ENCODE data around the gene SMIM14. TPM values are rescaled to one million over a fixed set of nuclear protein-coding genes. Genes with fewer than 3 reads are reported as not detected.
"Not testable (repeated sequence)": the region's sequence is repeated elsewhere in the genome, so short reads cannot be mapped to it uniquely, and the experiment has no call there.

Gene SMIM14
- total RNA-seq, 1 experiment from 2014 or later: 64.1 TPM

DNA sequence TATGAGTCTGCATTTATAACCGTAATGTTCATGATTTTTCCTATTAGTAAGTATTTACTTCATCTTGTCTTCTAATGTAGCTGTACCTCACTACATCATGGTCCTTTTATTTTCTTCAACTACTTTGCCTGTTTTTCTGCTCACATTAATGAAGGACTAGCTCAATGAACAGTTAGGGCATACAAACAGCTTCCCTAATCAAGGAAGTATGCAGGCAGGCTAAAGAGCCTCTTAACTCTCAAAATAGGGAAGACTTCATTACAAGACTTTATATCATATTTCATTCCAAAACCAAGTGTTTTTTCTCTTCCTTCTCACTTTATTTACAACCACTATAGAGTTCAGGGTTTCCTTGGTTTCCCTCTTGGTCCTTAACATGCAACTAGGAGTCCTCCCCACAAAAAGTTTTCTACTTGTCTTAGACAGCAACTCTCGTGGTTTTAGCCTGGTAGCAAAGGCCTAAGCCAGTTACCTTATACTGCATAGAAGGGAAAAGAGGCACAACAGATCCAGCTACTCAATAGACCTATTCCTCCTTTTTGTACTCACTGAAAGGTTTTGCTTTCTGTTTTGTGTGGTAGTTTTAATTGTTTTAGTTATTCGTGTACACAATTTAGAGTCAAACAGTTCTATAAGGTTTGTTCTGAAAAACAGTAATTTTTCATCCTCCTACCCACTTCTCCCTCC lies 40.8 kb downstream of the SMIM14 start:
- DNase-seq (ENCODE audit: low spot score): no peak

DNA sequence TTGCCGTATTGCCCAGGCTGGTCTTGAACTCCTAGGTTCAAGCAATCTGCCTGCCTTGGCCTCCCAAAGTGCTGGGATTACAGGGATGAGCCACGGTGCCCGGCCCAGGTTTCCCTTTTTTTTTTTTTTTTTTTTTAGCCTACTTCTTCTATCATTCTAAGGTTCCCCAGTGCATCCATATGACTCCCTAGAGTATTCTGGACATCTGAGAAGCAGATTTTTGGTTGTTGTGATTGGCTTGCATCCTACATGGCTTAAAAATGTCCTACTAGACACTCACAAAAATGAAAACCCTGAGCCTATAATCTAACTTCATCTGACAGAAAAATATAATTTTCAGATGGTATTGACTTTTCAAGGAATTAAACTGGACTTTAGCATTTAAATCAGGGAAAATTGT lies 41.7 kb downstream of the SMIM14 start:
- no peak for DNase-seq (ENCODE audit: low spot score)

DNA sequence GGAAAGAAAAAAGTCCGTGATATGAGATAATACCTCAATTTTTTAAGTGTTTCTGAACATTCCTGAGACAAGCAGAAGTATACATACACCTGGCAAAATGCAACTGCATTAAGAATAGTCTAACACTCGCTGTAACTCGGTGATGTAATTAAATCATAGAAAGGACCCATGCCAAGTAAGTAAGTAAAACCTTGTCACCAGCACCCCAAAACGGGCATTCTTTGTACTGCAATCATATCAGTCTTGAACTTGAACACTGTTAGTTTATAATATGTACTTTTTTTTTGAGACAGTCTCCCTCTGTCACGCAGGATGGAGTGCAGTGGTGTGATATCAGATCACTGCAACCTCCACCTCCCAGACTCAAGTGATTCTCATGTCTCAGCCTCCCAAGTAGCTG lies 47.4 kb downstream of the SMIM14 start:
- DNase-seq (ENCODE audit: low spot score): no peak

DNA sequence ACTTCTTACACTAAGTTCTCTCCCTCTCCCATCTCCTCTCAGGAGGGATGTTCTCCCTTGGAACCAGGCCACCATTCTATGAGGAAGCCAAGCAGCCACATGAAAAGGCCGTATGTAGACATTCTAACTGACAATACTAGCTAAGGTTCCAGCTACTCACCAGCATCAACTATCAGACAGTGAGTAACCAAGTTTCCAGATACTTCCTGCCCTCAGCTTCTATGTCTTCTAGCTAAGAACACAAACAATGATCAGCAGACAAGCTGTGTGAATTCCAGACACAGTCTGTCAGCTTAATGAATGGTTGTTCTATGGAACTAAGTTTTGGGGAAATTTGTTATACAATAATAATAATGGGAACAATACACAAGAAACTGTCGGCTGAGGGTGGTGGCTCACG lies 50.8 kb downstream of the SMIM14 start:
- no peak for DNase-seq (ENCODE audit: low spot score)

DNA sequence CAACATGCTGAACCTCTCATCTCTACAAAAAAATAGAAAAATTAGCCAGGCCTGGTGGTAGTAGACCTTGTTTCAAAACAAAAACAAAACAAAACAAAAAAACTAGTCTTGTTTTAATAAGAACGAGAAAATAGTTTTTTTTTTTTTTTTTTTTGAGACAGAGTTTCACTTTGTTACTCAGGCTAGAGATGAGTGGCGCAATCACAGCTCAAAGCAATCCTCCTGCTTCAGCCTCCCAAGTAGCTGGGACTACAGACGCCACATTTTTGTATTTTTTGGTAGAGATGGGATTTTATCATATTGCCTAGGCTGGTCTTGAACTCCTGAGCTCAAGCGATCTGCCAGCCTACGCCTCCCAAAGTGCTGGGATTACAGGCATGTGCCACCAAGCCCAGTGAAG lies 63.7 kb downstream of the SMIM14 start:
- no peak for DNase-seq (ENCODE audit: low spot score)

DNA sequence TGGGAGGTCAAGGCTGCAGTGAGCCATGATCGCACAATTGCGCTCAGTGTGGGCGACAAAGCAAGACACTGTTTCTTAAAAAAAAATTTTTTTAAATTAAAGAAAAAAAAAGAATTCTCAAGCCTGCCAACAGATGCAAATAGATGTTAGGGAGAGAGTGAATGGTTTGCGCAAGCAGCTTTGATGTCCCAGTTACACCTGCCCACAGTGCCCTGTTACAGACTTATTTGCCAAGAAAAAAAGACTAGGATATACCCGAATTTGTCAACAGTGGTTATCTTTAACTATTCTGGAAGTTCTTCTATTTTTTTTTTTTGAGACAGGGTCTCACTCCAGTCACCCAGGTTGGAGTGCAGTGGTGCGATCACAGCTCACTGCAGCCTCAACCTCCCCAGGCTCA lies 67.2 kb downstream of the SMIM14 start:
- no peak for DNase-seq (ENCODE audit: low spot score)

DNA sequence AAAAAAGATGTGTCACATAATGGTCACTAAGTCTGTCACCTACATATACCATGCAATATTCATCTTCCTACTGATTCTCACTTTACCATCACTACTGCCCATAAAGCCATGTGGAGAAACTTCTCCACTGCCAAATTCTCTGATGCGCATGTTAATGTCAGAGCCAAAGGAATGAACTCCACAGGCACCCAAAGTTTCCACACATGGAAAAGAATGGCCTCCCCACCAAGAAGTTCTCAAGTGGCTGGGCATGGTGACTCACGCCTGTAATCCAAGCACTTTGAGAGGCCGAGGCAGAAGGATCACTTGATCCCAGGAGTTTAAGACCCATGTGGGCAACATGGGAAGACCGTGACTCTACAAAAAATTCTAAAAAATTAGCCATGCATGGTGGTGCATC lies 67.6 kb downstream of the SMIM14 start:
- no peak for DNase-seq (ENCODE audit: low spot score)

DNA sequence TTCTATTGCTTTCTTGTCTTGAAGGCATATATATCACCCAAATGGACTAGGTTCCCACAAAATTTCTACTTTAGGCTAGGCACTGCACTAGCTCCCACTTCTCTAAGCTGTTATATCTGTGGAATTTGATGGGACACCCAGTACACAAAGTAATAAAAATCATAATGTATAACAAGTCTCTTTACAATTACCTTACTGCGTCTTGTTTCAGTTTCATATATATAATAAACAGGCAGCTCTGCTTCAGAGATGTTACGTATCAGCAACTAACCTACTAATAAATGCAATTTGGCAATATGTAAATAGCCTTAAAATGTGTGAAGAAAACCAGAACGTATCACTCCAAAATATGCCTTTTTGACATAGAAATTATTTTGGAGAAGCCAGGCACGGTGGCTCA lies 69.5 kb downstream of the SMIM14 start:
- DNase-seq (ENCODE audit: low spot score): no peak

DNA sequence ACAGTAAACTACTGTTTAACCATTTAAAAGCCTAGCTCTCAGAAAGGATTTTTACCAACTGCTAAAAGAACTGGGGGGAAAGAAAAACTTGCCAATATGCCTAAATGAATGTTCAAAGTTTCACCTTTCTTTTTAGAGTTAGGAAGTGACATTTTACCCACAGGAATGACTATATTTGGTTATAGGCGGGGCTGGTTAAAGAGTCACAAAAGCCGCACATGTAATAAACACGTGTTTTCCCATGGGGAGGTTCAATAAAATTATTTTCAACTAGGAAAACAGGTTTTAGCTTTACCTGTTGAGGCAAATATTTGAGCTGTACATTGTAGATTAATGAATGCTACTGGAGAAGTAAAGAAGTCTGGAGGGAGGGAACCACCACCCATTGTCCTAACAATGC lies 69.9 kb downstream of the SMIM14 start:
- DNase-seq (ENCODE audit: low spot score): no peak

DNA sequence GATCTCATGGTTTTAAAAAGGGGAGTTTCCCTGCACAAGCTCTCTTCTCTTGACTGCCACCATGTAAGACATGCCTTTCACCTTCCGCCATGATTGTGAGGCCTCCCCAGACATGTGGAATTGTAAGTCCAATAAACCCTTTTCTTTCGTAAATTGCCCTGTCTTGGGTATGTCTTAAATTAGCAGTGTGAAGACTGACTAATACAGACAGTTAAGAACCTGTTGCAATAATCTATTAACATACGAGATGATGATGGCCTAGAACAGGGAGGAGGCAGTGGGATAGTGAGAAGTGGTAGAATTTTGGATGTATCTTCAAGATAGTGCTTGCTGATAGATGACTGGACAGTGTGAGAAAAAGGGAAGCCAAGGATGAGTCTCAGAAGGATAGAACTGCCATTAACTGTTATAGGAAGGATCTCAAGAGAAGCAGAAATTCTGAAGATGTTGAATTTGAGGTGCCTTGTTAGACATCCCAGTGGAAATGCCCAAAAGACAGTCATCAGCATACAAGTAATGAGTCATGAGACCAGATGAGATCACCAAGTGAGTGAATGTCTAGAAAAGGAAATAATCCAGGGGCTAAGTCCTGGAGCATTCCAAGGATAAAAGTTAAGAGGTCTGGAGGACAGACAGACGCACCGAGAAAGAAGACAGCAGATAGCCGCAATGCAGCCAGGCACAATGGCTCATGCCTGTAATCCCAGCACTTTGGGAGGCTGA lies 72.6 kb downstream of the SMIM14 start:
- DNase-seq (ENCODE audit: low spot score): peak; percentile 13

DNA sequence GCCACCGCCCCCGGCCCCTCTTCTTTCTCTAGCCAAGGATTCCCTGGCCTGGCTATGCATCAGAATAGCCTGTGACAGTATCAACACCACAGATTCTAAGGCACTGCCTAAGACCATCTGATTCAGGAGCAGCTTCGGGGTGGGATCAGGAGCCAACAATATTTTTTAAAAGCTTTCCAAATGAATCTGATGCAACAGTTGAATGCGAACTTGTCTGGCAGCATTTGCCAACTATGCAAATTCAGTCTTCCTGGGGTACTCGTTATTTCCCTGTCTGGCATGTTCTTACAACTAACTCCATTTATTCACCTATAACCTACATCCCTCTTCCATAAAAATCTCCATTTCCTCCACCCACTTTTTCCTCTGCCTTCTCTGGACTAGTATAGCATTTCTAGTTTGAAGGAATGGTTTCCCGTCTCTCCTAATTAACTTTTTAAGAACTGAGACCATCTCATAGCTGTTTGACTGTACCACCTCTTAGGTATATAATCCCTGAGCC lies 75.3 kb downstream of the SMIM14 start:
- no peak for DNase-seq (ENCODE audit: low spot score)

DNA sequence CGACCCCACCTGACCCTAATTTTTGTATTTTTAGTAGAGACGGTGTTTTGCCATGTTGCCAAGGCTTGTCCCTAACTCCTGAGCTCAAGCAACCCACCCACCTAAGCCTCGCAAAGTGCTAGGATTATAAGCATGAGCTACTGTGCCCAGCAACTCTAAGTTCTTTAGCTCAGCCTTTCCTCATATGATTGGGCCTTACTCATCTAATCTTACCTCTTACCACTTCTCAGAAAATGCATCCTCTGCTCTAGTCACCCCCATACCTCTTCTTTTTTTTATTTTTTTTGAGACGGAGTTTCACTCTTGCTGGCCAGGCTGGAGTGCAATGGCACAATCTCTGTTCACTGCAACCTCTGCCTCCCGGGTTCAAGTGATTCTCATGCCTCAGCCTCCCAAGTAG lies 75.9 kb downstream of the SMIM14 start:
- DNase-seq (ENCODE audit: low spot score): no peak

DNA sequence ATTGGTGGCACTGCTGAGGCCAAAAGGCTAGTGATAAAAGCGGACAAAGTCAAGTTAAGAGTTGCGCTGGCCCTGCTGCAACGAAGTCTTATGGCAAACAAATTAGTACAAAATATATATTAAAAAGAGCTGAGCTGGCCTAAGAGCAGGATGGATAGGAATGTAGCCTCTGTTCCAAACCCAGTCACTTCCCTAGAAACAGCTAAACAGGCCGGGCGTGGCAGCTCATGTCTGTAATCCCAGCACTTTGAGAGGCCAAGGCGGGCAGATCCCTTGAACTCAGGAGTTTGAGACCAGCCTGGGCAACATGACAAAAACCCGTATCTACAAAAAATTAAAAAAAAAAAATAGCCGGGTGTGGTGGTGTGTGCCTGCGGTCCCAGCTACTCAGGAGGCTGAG lies 79.0 kb downstream of the SMIM14 start:
- no peak for DNase-seq (ENCODE audit: low spot score)

DNA sequence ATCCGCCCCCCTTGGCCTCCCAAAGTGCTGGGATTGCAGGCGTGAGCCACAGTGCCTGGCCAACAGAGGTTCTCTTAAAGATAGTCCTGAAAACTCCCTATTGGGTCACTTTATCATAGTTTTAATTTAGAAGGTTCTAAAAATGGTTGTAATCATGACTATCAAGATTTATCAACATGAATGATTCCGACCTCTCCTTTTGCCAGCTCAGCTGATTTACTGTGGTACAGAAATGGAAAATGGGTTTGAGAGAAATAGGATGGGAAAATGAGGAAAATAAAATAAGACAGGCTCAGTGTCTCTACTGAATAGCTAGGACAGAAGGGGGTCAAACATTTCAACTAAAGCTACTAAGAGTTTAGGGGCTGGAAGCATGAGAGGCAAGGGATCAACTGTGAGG lies 83.2 kb downstream of the SMIM14 start:
- DNase-seq (ENCODE audit: low spot score): no peak

DNA sequence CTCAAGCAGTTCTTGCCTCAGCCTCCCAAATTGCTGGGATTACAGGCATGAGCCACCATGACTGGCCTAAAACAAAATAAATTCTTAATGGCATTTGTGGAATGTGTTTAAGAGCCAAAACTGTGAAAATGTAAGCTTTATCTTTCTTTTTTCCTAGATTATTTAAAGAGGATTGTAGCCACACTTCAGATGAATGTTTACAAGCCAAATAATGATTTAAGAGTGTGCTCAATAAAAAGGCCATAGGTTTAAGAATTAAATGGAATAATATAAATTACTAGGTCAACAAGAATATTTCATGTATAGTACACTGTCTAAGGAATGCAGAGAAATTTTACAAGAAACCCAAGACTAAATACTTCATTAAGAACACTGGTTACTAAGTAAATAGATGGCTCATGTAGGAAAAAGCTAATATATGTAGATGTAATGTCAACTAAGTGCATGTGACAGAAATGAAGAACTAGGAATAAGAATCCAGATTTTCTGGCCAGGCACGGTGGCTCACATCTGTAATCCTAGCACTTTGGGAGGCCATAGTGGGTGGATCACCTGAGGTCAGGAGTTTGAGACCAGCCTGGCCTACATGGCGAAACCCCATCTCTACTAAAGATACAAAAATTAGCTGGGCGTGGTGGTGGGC lies 90.1 kb downstream of the SMIM14 start:
- no peak for DNase-seq (ENCODE audit: low spot score)

DNA sequence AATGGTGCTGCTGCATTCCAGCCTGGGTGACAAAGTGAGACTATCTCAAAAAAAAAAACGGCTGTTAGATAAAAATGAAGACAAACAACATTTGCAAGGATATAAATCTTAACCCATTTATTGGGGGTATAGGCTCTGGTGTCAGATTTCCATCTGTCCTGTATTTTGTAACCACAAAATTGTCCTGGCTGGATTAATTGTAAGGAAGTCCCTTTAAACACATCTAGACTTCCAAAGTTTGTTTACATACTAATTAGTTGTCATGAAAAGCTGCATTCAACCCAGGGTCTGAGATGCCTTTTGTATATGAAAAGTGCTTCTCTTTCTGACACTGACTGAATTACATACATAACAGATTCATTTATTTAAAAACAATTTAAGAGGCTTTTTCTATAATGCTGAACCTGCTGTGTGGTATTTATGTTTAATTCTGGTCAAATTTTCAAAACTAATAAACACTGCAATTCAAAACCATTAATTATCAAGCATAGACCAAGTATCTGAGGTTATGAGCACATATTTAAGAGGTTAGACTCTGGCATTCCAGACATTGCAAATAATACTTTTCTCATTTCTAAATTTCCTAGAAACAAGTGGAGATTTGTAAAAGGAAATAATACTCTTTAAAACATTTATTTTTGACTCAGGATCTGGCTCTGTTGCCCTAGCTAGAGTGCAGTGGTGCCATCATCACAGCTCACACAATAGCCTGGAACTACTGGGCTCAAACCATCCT lies 93.9 kb downstream of the SMIM14 start:
- DNase-seq (ENCODE audit: low spot score): peak; percentile 48

DNA sequence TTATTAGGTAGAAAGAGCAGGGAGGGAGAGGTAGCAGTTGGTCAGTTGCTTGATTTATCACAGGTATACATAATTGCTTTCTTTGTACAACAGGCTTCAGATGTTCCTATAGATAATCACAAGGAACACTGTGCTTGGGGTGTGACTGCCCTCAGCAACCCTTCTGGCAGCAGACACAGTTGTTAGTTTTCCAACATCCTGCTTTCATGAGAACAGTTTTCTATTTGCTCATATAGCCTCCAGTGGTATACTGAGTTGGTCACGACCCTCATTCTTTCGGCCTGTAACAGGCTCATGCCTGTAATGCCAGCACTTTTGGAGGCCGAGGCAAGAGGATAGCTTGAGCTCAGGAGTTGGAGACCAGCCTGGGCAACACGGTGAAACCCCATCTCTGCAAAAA lies 94.6 kb downstream of the SMIM14 start:
- DNase-seq (ENCODE audit: low spot score): not testable (repeated sequence)

DNA sequence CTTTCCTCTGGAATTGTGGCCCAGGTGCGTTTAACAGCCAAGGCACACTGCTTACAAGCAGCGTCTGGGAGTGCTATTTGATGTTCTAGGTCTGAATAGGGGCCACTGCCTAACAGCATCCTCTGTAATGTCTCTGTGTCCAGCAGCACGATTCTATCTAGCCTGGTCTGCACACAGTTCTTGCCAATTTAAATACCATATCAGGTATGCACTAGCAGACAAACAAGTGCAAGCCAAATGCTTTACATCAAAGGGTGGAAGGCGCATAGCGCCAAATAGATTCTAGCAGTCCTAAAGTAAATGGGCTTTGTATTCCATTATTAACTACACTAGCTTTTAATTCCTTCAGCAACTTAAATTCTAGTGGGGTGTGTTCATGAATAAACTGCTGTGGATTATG lies 95.6 kb downstream of the SMIM14 start:
- DNase-seq (ENCODE audit: low spot score): no peak

DNA sequence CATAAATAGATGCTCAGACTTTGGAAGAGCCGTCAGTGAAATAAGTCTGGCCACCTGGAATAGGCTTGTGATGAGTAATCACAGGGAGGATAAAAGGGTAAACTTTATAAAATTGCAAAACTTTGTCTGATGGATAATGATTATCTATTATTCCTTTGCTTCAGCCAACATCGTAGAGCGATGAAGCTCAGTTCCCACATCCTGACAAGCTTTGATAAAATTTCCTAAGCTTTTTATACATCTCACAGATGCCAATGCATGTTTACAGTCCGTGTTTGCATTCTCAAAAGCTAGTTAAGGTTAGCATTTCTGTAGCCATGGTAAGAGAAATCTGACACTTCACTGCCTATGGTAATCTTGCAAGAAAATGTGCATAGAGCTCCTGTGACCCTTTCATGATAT lies 96.1 kb downstream of the SMIM14 start:
- no peak for DNase-seq (ENCODE audit: low spot score)

DNA sequence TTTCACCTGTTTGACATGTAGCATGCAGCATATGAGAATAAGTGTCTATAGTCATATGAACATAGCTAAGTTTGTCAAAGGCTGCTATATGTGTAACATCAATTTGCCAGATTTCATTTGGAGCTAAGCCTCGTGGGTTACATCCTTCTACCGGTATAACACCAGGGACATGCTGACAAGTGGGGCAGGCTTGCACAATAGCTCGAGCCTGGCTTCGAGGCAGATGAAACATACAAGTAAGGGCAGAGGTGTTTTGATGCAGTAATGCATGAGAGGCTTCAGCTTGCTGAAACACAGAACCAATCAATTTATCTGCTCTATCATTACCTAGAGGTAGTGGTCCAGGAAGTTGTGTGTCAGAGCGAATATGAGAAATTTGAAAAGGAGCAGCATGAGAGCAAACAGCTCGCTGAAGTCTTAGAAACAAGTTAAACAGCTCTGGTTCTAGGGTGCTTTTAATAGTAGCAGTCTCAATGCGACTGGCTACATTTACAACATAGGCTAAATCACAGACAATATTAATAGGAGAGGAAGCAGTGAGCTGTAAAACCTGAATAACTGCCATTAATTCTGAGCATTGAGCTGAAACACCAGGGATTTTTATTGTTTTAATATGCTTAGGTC lies 96.6 kb downstream of the SMIM14 start:
- no peak for DNase-seq (ENCODE audit: low spot score)

DNA sequence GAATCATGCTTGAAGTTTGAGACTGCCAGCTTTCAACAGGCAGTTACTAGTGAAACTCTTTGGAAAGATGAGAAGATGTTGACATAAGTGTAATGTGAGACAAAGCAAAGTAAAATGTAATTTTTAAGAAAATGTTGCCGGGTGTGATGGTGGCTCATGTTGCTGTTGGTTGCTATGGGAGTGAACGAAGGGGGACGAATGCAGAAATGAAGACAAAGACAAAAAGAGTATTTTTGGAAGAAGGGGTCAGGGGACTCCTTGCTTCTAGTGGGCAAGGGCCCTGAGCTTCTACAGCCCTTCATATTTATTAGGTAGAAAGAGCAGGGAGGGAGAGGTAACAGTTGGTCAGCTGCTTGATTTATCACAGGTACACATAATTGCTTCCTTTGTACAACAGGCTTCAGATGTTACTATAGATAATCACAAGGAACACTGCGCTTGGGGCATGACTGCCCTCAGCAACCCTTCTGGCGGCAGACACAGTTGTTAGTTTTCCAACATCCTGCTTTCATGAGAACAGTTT lies 99.5 kb downstream of the SMIM14 start:
- DNase-seq (ENCODE audit: low spot score): no peak

DNA sequence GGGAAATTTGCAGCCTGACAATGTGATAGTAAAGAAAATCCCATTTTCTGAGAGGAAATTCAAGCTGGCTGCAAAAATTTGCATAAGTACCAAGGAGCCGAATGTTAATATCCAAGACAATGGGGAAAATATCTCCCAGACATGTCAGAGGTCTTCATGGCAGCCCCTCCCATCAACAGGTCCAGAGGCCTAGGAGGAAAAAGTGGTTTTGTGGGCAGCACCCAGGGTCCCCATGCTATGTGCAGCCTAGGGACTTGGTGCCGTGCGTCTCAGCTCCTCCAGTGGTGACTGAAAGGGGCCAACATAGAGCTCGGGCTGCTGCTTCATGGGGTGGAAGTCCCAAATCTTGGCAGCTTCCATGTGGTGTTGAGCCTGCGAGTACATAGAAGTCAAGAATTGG lies 105.1 kb downstream of the SMIM14 start:
- no peak for DNase-seq (ENCODE audit: low spot score)
